ENCODE measurements around the gene SPNS1.
"Not testable (repeated sequence)": the region's sequence is repeated elsewhere in the genome, so short reads cannot be mapped to it uniquely, and the experiment has no call there.

SPNS1 gene

GRCh38 chr16:28936784-28937155 lies 37.8 kb upstream of the SPNS1 start:
- TF ChIP-seq CTCF (IDR thresholded peaks at IDR 0.05; ENCODE audit: control extremely low read depth, extremely low read depth, low read depth, missing control alignments), result no peak
- DNase-seq (ENCODE audit: extremely low spot score), result no peak
- POLR2A ChIA-PET, result interaction anchor here (0.5 to 1.0 kb wide), 3 partner anchors 11 to 729 kb away, joined by 3 to 5 read pairs (median 3); partner anchors contain the start of gene RABEP2
- CTCF ChIA-PET, result interaction anchor here (0.9 to 12.7 kb wide), 4 partner anchors 7 to 37 kb away, joined by 3 to 139 read pairs (median 4); no protein-coding TSS in a partner anchor

GRCh38 chr16:28937222-28937876 lies 37.2 kb upstream of the SPNS1 start:
- DNase-seq (ENCODE audit: extremely low spot score), result no peak
- no peak for TF ChIP-seq CTCF (IDR thresholded peaks at IDR 0.05; ENCODE audit: control extremely low read depth, extremely low read depth, low read depth, missing control alignments)
- POLR2A ChIA-PET, result no interaction called here
- CTCF ChIA-PET, result interaction anchor here (1.1 to 12.7 kb wide), 3 partner anchors 6 to 90 kb away, joined by 3 to 139 read pairs (median 3); no protein-coding TSS in a partner anchor

GRCh38 chr16:28938721-28939120 lies 35.9 kb upstream of the SPNS1 start:
- DNase-seq (ENCODE audit: extremely low spot score), result no peak
- no peak for TF ChIP-seq CTCF (IDR thresholded peaks at IDR 0.05; ENCODE audit: control extremely low read depth, extremely low read depth, low read depth, missing control alignments)
- POLR2A ChIA-PET, result no interaction called here
- CTCF ChIA-PET, result interaction anchor here (1.1 kb wide), 1 partner anchor 92 kb away, joined by 3 read pairs; no protein-coding TSS in a partner anchor

- POLR2A ChIA-PET, result interaction anchor here (0.7 kb wide), 1 partner anchor 94 kb away, joined by 3 read pairs; the partner anchor contains the start of gene TUFM
- CTCF ChIA-PET; DNase-seq (ENCODE audit: extremely low spot score): not testable (repeated sequence)
These were observed 34.8 kb upstream of the SPNS1 start for GRCh38 chr16:28939825-28940224.

- POLR2A ChIA-PET, result interaction anchor here (0.6 to 0.7 kb wide), 2 partner anchors 31 to 333 kb away, joined by 3 to 5 read pairs; partner anchors contain the start of gene SULT1A1
These were observed 31.3 kb upstream of the SPNS1 start for GRCh38 chr16:28943281-28943680.

GRCh38 chr16:28946681-28947080 lies 27.9 kb upstream of the SPNS1 start:
- POLR2A ChIA-PET, result no interaction called here
- CTCF ChIA-PET, result interaction anchor here (0.9 to 7.5 kb wide), 8 partner anchors 11 to 102 kb away, joined by 3 to 65 read pairs (median 4); partner anchors contain the start of genes CD19 and TUFM
- DNase-seq (ENCODE audit: extremely low spot score), result no peak
- TF ChIP-seq CTCF (IDR thresholded peaks at IDR 0.05; ENCODE audit: control extremely low read depth, extremely low read depth, low read depth, missing control alignments), result no peak

More at GRCh38 chr16:28943281-28943680, 31.3 kb upstream of the SPNS1 start:
- TF ChIP-seq CTCF (IDR thresholded peaks at IDR 0.05; ENCODE audit: control extremely low read depth, extremely low read depth, low read depth, missing control alignments), result no peak
- CTCF ChIA-PET, result interaction anchor here (1.7 to 7.5 kb wide), 4 partner anchors 12 to 98 kb away, joined by 5 to 139 read pairs (median 59); partner anchors contain the start of genes CD19 and TUFM
- no peak for DNase-seq (ENCODE audit: extremely low spot score)

Data from GM10248 (cell line).